IPS-18c (cell line): ENCODE data around the gene GNPDA1.

ENCODE experiments used
- H3K4me3 ChIP-seq: 2 replicates; pipeline ENCODE4 v1.7.0; 2013; ENCODE audit warnings: low read depth, mild to moderate bottlenecking, low read length, moderate library complexity; ENCODE audit not compliant: insufficient read depth
- H3K9me3 ChIP-seq: one replicate; pipeline ENCODE4 v1.6.1; 2013; ENCODE audit warnings: mild to moderate bottlenecking, low read length, moderate library complexity; ENCODE audit not compliant: control insufficient read depth, insufficient read depth

The GNPDA1 gene

GRCh38 chr5:142032747-142033631 lies 20.2 kb upstream of the GNPDA1 start:
- H3K9me3 ChIP-seq = peaks cover 4% of the 10 kb centered on the region
- no peak overlapping the region for H3K4me3 ChIP-seq

GRCh38 chr5:142032150-142032549 lies 19.3 kb upstream of the GNPDA1 start:
- H3K4me3 ChIP-seq = no peak overlapping the region
- peaks cover 4% of the 10 kb centered on the region for H3K9me3 ChIP-seq

GRCh38 chr5:142025637-142026036 lies 12.8 kb upstream of the GNPDA1 start:
- H3K9me3 ChIP-seq = no peaks in the 10 kb centered on the region
- no peak overlapping the region for H3K4me3 ChIP-seq

- H3K9me3 ChIP-seq = no peaks in the 10 kb centered on the region
These were observed 12.0 kb upstream of the GNPDA1 start for GRCh38 chr5:142024771-142025304.

GRCh38 chr5:142023836-142024235 lies 11.0 kb upstream of the GNPDA1 start:
- Histone ChIP-seq H3K9me3 (no peaks in the 10 kb centered on the region), H3K4me3 (no peak overlapping the region)

More at GRCh38 chr5:142024771-142025304, 12.0 kb upstream of the GNPDA1 start:
- H3K4me3 ChIP-seq = peak overlapping the region; percentile 40; the same call in 1 of the 2 replicates

GRCh38 chr5:142020122-142020659 lies 7.4 kb upstream of the GNPDA1 start:
- Histone ChIP-seq H3K9me3 (no peaks in the 10 kb centered on the region), H3K4me3 (no peak overlapping the region)

- Histone ChIP-seq H3K4me3 (no peak overlapping the region), H3K9me3 (no peaks in the 10 kb centered on the region)
These were observed 5.1 kb upstream of the GNPDA1 start for GRCh38 chr5:142017832-142018427.

- Histone ChIP-seq H3K9me3 (no peaks in the 10 kb centered on the region), H3K4me3 (no peak overlapping the region)
These were observed 3.7 kb upstream of the GNPDA1 start for GRCh38 chr5:142016556-142016955.

GRCh38 chr5:142015781-142016533 lies 3.1 kb upstream of the GNPDA1 start:
- Histone ChIP-seq H3K9me3 (no peaks in the 10 kb centered on the region), H3K4me3 (no peak overlapping the region)

- no peak overlapping the region for H3K4me3 ChIP-seq
These were observed 2.2 kb upstream of the GNPDA1 start for GRCh38 chr5:142014911-142015584.

GRCh38 chr5:142013734-142014521 lies 1.1 kb upstream of the GNPDA1 start:
- Histone ChIP-seq H3K9me3 (no peaks in the 10 kb centered on the region), H3K4me3 (no peak overlapping the region)

More at GRCh38 chr5:142014911-142015584, 2.2 kb upstream of the GNPDA1 start:
- no peaks in the 10 kb centered on the region for H3K9me3 ChIP-seq

- H3K4me3 ChIP-seq = peak overlapping the region; percentile 71
- no peaks in the 10 kb centered on the region for H3K9me3 ChIP-seq
These were observed 541 bp downstream of the GNPDA1 start for GRCh38 chr5:142012186-142012785.

GRCh38 chr5:142011572-142012185 lies 1.1 kb downstream of the GNPDA1 start:
- Histone ChIP-seq H3K9me3 (no peaks in the 10 kb centered on the region), H3K4me3 (no peak overlapping the region)

GRCh38 chr5:142009886-142010285 lies 2.9 kb downstream of the GNPDA1 start:
- H3K4me3 ChIP-seq = no peak overlapping the region
- H3K9me3 ChIP-seq = no peaks in the 10 kb centered on the region

- no peaks in the 10 kb centered on the region for H3K9me3 ChIP-seq
- no peak overlapping the region for H3K4me3 ChIP-seq
These were observed 4.0 kb downstream of the GNPDA1 start for GRCh38 chr5:142008813-142009212.
